HEK293 (cell line): ENCODE data around the gene IRS1.

ENCODE experiments used
- CTCF ChIA-PET: fragments of 350-600 bp; formaldehyde crosslinking; extraction: SDS; loops from one replicate; lab custom pipeline; 2021; ENCODE audit warnings: antibody characterized with exemption; lab: Yijun Ruan, JAX
- POLR2A ChIA-PET: fragments of 300-600 bp; formaldehyde crosslinking; extraction: SDS; loops from one replicate; lab custom pipeline; 2020; ENCODE audit warnings: antibody characterized with exemption, inconsistent platforms; lab: Yijun Ruan, JAX
- H3K27ac ChIP-seq: fragments of 200-500 bp; sonication (Bioruptor generic); 2 replicates; pipeline ENCODE4 v1.5.1; 2014; ENCODE audit warnings: low read depth, low read length, control low read depth, inconsistent platforms; ENCODE audit errors: extremely low read depth
- H3K36me3 ChIP-seq, 2 experiments: fragments of 200-500 bp in 1 of 2; sonication (Bioruptor generic) in 1 of 2; 1 replicate in 1 of 2; 2 replicates in 1 of 2; pipeline ENCODE4 v1.5.1; 2014 to 2017; ENCODE audit warnings: inconsistent platforms in 2 of 2, low read length in 2 of 2; ENCODE audit not compliant: control insufficient read depth in 2 of 2, insufficient read depth in 1 of 2
- H3K4me1 ChIP-seq: fragments of 200-500 bp; sonication (Bioruptor generic); 2 replicates; pipeline ENCODE4 v1.5.1; 2014; ENCODE audit warnings: mild to moderate bottlenecking, low read length, inconsistent platforms; ENCODE audit not compliant: control insufficient read depth, insufficient read depth
- H3K4me3 ChIP-seq: 2 replicates; pipeline ENCODE4 v1.5.1; 2011; ENCODE audit warnings: low read depth, mild to moderate bottlenecking, control low read depth, low read length, moderate library complexity
- H3K9me3 ChIP-seq: fragments of 200-500 bp; sonication (Bioruptor generic); 2 replicates; pipeline ENCODE4 v1.5.1; 2014; ENCODE audit warnings: low read depth, low read length, inconsistent platforms; ENCODE audit not compliant: control insufficient read depth, insufficient read depth
- ELK4 ChIP-seq: IDR thresholded peaks from 2 replicates; pipeline ENCODE4 v1.6.1; 2011; ENCODE audit warnings: mild to moderate bottlenecking, low read depth, low read length, borderline replicate concordance
- KLF10 ChIP-seq: fragments of 450-650 bp; IDR thresholded peaks from 2 replicates; pipeline ENCODE4 v1.5.1; 2018; ENCODE audit warnings: missing biosample characterization, mild to moderate bottlenecking, missing genetic modification characterization
- KLF8 ChIP-seq: fragments of 450-650 bp; formaldehyde crosslinking; IDR thresholded peaks from 2 replicates; pipeline ENCODE4 v1.5.1; 2016; ENCODE audit warnings: missing biosample characterization, missing genetic modification characterization
- REPIN1 ChIP-seq: fragments of 450-650 bp; formaldehyde crosslinking; IDR thresholded peaks from 2 replicates; pipeline ENCODE4 v1.5.1; 2017; ENCODE audit warnings: missing biosample characterization, missing genetic modification characterization, low read depth
- REST ChIP-seq: fragments of 450-650 bp; formaldehyde crosslinking; IDR thresholded peaks from 2 replicates; pipeline ENCODE4 v1.5.1; 2016; ENCODE audit warnings: missing biosample characterization, missing genetic modification characterization
- SP7 ChIP-seq: fragments of 450-650 bp; formaldehyde crosslinking; IDR thresholded peaks from 2 replicates; pipeline ENCODE4 v1.5.1; 2016; ENCODE audit warnings: missing biosample characterization, missing genetic modification characterization
- ZBTB48 ChIP-seq: fragments of 450-650 bp; formaldehyde crosslinking; IDR thresholded peaks from 2 replicates; pipeline ENCODE4 v1.5.1; 2016; ENCODE audit warnings: missing biosample characterization, missing genetic modification characterization
- ZFP37 ChIP-seq: fragments of 450-650 bp; formaldehyde crosslinking; IDR thresholded peaks from 2 replicates; pipeline ENCODE4 v1.5.1; 2016; ENCODE audit warnings: missing biosample characterization, missing genetic modification characterization
- ZFP41 ChIP-seq: fragments of 450-650 bp; formaldehyde crosslinking; IDR thresholded peaks from 2 replicates; pipeline ENCODE4 v1.5.1; 2016; ENCODE audit warnings: missing biosample characterization, missing genetic modification characterization, borderline replicate concordance
- ZNF114 ChIP-seq: fragments of 450-650 bp; formaldehyde crosslinking; IDR thresholded peaks from 2 replicates; pipeline ENCODE4 v1.5.0; 2017; ENCODE audit warnings: missing biosample characterization, missing genetic modification characterization
- ZNF140 ChIP-seq: fragments of 450-650 bp; formaldehyde crosslinking; IDR thresholded peaks from 2 replicates; pipeline ENCODE4 v1.5.1; 2016; ENCODE audit warnings: missing biosample characterization, missing genetic modification characterization
- ZNF169 ChIP-seq: fragments of 450-650 bp; formaldehyde crosslinking; IDR thresholded peaks from 2 replicates; pipeline ENCODE4 v1.5.1; 2016; ENCODE audit warnings: missing biosample characterization, missing genetic modification characterization
- ZNF184 ChIP-seq: fragments of 450-650 bp; IDR thresholded peaks from 2 replicates; pipeline ENCODE4 v1.5.1; 2018; ENCODE audit warnings: missing biosample characterization, mild to moderate bottlenecking, missing genetic modification characterization
- ZNF19 ChIP-seq: fragments of 450-650 bp; formaldehyde crosslinking; IDR thresholded peaks from 2 replicates; pipeline ENCODE4; 2016; ENCODE audit warnings: missing biosample characterization, missing genetic modification characterization, low read depth
- ZNF211 ChIP-seq: fragments of 450-650 bp; formaldehyde crosslinking; IDR thresholded peaks from 2 replicates; pipeline ENCODE4 v1.5.1; 2016; ENCODE audit warnings: low read depth, missing biosample characterization, missing genetic modification characterization
- ZNF221 ChIP-seq: fragments of 450-650 bp; formaldehyde crosslinking; IDR thresholded peaks from 2 replicates; pipeline ENCODE4 v1.5.1; 2017; ENCODE audit warnings: missing biosample characterization, missing genetic modification characterization, borderline replicate concordance
- ZNF223 ChIP-seq: fragments of 450-650 bp; formaldehyde crosslinking; IDR thresholded peaks from 2 replicates; pipeline ENCODE4 v1.5.1; 2016; ENCODE audit warnings: missing biosample characterization, missing genetic modification characterization
- ZNF302 ChIP-seq: fragments of 450-650 bp; formaldehyde crosslinking; IDR thresholded peaks from 2 replicates; pipeline ENCODE4 v1.5.1; 2016; ENCODE audit warnings: missing biosample characterization, missing genetic modification characterization, low read depth
- ZNF398 ChIP-seq: fragments of 450-650 bp; formaldehyde crosslinking; IDR thresholded peaks from 2 replicates; pipeline ENCODE4 v1.5.1; 2017; ENCODE audit warnings: missing biosample characterization, missing genetic modification characterization
- ZNF658 ChIP-seq: fragments of 450-650 bp; formaldehyde crosslinking; IDR thresholded peaks from 2 replicates; pipeline ENCODE4; 2016; ENCODE audit warnings: missing biosample characterization, missing genetic modification characterization
- ZNF664 ChIP-seq: fragments of 450-650 bp; formaldehyde crosslinking; IDR thresholded peaks from 2 replicates; pipeline ENCODE4 v1.5.1; 2016; ENCODE audit warnings: missing biosample characterization, missing genetic modification characterization
- ZNF837 ChIP-seq: fragments of 450-650 bp; formaldehyde crosslinking; IDR thresholded peaks from 2 replicates; pipeline ENCODE4 v1.5.1; 2016; ENCODE audit warnings: missing biosample characterization, missing genetic modification characterization
- ZSCAN30 ChIP-seq: fragments of 450-650 bp; IDR thresholded peaks from 2 replicates; pipeline ENCODE4 v1.5.1; 2018; ENCODE audit warnings: missing biosample characterization, mild to moderate bottlenecking, missing genetic modification characterization, moderate library complexity

Gene IRS1

GRCh38 chr2:226698671-226699070 lies 100.9 kb downstream of the IRS1 start:
- ChIA-PET CTCF (interaction anchor here (1.5 kb wide), 1 partner anchor 8 kb away, joined by 3 read pairs; no protein-coding TSS in a partner anchor), POLR2A (no interaction called here)
- Histone ChIP-seq H3K27ac (no peak overlapping the region), H3K4me3 (no peak overlapping the region), H3K36me3 (no peaks in the 10 kb centered on the region), H3K9me3 (no peaks in the 10 kb centered on the region), H3K4me1 (peaks cover 8% of the 10 kb centered on the region)
- TF ChIP-seq ZNF221 (tag by site-specific recombination) (no peak), ZSCAN30 (tag by site-specific recombination) (no peak), ZFP41 (tag by site-specific recombination) (no peak), ZNF211 (tag by site-specific recombination) (no peak), ZNF184 (tag by site-specific recombination) (no peak), REPIN1 (tag by site-specific recombination) (no peak)

GRCh38 chr2:226694586-226695284 lies 104.9 kb downstream of the IRS1 start:
- Histone ChIP-seq H3K4me3 (no peak overlapping the region), H3K4me1 (peaks cover 7% of the 10 kb centered on the region), H3K9me3 (no peaks in the 10 kb centered on the region), H3K27ac (no peak overlapping the region), H3K36me3 (no peaks in the 10 kb centered on the region)
- ChIA-PET CTCF (interaction anchor here (0.7 kb wide), 1 partner anchor 348 kb away, joined by 6 read pairs; no protein-coding TSS in a partner anchor), POLR2A (no interaction called here)
- TF ChIP-seq ZNF837 (tag by site-specific recombination) (no peak), ZNF19 (no peak), ZNF140 (tag by site-specific recombination) (no peak), ZNF658 (tag by site-specific recombination) (no peak), ZNF169 (no peak), ZNF114 (no peak), ZFP37 (no peak), ZNF223 (tag by site-specific recombination) (no peak), ELK4 (no peak), ZBTB48 (tag by site-specific recombination) (no peak), KLF10 (no peak), ZNF302 (no peak), KLF8 (no peak), REST (tag by site-specific recombination) (no peak), ZNF398 (tag by site-specific recombination) (no peak), SP7 (no peak), ZNF664 (tag by site-specific recombination) (no peak)
